Parathyroid adenoma (tissue), 2 donors: Measurements from ENCODE around the gene C6orf15.

Experiments used
- H2AFZ ChIP-seq: fragments of 300-600 bp; sonication (generic); one replicate; pipeline ENCODE4 v1.7.0; 2017; ENCODE audit warnings: antibody characterized with exemption, mild to moderate bottlenecking
- H3K27ac ChIP-seq: fragments of 300-600 bp; sonication (generic); one replicate; pipeline ENCODE4 v1.7.0; 2017
- H3K27me3 ChIP-seq: fragments of 300-600 bp; sonication (generic); one replicate; pipeline ENCODE4 v1.7.0; 2017; ENCODE audit warnings: low read length; ENCODE audit not compliant: control insufficient read depth, insufficient read depth
- H3K36me3 ChIP-seq: fragments of 300-600 bp; sonication (generic); one replicate; pipeline ENCODE4 v1.7.0; 2017; ENCODE audit warnings: low read length; ENCODE audit not compliant: control insufficient read depth, insufficient read depth
- H3K4me1 ChIP-seq: fragments of 300-600 bp; sonication (generic); one replicate; pipeline ENCODE4 v1.7.0; 2017; ENCODE audit warnings: control low read depth
- H3K4me2 ChIP-seq: fragments of 300-600 bp; sonication (generic); one replicate; pipeline ENCODE4 v1.7.0; 2017; ENCODE audit warnings: low read length
- H3K4me3 ChIP-seq: fragments of 300-600 bp; sonication (generic); one replicate; pipeline ENCODE4 v1.7.0; 2017; ENCODE audit warnings: low read depth, low read length
- H3K79me2 ChIP-seq: fragments of 300-600 bp; sonication (generic); one replicate; pipeline ENCODE4 v1.7.0; 2017; ENCODE audit warnings: control low read depth
- H3K9ac ChIP-seq: fragments of 300-600 bp; sonication (generic); one replicate; pipeline ENCODE4 v1.7.0; 2017; ENCODE audit warnings: mild to moderate bottlenecking
- H3K9me3 ChIP-seq: fragments of 300-600 bp; sonication (generic); one replicate; pipeline ENCODE4 v1.7.0; 2017; ENCODE audit warnings: low read length; ENCODE audit not compliant: control insufficient read depth
- TF ChIP-seq, protein P1 (sequence below): fragments of 300-600 bp; sonication (generic); IDR thresholded peaks from one replicate; pipeline ENCODE4 v1.7.0; 2017; ENCODE audit warnings: antibody characterized with exemption, mild to moderate bottlenecking
- donor health status: primary hyperparathyroidism.

C6orf15 gene

DNA sequence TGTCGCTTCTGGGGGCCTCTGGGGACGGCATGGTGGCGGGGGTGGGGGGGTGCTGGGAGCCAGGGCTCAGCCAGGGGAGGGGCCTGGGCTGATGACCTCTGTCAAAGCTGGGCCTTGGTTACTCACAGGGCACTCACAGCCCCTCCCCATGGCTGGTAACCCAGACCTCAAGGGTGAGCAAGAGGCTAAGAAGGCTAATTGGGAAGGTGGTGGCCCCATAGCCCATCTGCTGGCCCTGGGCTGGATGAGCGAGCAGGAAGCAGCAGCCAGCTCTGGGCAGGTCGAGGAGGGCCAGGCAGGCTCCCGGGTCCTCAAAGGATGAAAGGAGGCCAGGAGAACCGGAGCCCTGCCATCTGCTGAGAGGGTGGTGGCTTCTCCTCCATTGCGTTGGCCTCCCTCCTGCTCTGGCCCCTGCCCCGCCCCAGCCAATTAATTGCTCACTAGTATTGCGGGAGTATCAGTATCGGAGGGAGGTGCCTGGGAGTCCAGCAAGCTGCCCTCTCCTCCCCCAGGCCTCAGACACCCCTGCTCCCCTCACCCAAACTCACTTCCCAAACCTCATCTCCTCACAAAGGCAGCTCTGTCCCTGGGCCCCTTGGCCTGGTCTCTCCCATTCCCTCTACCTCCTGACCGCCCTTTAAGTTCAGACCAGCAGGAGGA, 8.9 kb upstream of the C6orf15 start:
- no peaks in the 10 kb centered on the region for H3K27me3 ChIP-seq
- no peak overlapping the region for H3K9ac ChIP-seq
- H3K4me2 ChIP-seq, result no peak overlapping the region
- H3K4me1 ChIP-seq, result peaks cover 50% of the 10 kb centered on the region
- TF ChIP-seq, protein P1, sequence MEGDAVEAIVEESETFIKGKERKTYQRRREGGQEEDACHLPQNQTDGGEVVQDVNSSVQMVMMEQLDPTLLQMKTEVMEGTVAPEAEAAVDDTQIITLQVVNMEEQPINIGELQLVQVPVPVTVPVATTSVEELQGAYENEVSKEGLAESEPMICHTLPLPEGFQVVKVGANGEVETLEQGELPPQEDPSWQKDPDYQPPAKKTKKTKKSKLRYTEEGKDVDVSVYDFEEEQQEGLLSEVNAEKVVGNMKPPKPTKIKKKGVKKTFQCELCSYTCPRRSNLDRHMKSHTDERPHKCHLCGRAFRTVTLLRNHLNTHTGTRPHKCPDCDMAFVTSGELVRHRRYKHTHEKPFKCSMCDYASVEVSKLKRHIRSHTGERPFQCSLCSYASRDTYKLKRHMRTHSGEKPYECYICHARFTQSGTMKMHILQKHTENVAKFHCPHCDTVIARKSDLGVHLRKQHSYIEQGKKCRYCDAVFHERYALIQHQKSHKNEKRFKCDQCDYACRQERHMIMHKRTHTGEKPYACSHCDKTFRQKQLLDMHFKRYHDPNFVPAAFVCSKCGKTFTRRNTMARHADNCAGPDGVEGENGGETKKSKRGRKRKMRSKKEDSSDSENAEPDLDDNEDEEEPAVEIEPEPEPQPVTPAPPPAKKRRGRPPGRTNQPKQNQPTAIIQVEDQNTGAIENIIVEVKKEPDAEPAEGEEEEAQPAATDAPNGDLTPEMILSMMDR, result no peak
- no peaks in the 10 kb centered on the region for H3K36me3 ChIP-seq
- peaks cover 8% of the 10 kb centered on the region for H3K79me2 ChIP-seq
- no peak overlapping the region for H3K4me3 ChIP-seq
- peak overlapping the region; percentile 28 for H2AFZ ChIP-seq
- peak overlapping the region; percentile 91 for H3K27ac ChIP-seq
- no peaks in the 10 kb centered on the region for H3K9me3 ChIP-seq

DNA sequence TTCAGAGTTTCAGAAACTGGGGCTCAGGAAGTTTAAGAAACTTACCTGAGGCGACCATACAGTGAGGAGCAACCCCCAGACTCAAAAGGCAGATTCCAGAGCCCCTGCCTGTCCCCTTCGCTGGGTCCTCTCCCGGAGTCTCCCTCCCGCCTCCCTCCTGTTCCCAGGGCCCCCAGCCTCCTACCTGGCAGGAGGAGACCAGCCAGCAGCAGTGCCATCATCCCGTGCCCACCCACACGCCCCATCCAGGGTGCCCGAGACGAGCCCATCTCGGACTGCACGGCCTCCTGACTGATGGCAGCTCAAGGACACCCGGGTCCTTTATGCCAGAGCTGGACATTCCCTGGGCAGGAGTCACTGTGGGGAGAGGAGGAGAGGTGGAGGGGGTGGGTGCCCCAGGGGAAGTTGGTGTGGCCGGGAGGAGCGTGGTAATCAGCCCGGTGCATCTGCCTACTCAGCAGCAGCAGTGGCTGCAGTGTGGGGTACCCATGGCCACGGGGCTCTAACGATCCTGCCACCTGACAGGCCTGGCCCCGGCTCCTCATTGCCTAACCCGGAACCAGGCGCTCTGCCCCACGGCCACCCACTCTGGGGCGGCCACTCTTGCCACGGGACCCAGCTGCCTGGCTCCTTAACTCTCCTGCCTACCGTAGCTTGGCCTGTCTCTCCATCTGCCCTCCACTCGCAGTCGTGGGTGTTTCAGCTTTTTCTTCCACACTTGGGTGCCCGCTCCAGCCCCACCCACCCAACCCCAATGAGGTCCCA, 8.0 kb upstream of the C6orf15 start, which contains the start of gene CDSN:
CDSN (minus strand) TSS at position 296 of the 765 bp plus-strand sequence; CDS start at position 269, 27 bp downstream.
- peak within 1 kb of the TSS; percentile 95 for H3K4me3 ChIP-seq
- peak within 1 kb of the TSS; percentile 91 for H3K27ac ChIP-seq
- H3K4me1 ChIP-seq, result peaks cover 44% of the 10 kb centered on the region
- H3K36me3 ChIP-seq, result no peaks in the 10 kb centered on the region
- H3K9me3 ChIP-seq, result no peaks in the 10 kb centered on the region
- peaks cover 8% of the 10 kb centered on the region for H3K79me2 ChIP-seq
- peak within 1 kb of the TSS; percentile 95 for H3K4me2 ChIP-seq
- H3K9ac ChIP-seq, result peak within 1 kb of the TSS; percentile 38
- TF ChIP-seq, protein P1, result no peak
- H3K27me3 ChIP-seq, result no peaks in the 10 kb centered on the region
- peak within 1 kb of the TSS; percentile 65 for H2AFZ ChIP-seq

DNA sequence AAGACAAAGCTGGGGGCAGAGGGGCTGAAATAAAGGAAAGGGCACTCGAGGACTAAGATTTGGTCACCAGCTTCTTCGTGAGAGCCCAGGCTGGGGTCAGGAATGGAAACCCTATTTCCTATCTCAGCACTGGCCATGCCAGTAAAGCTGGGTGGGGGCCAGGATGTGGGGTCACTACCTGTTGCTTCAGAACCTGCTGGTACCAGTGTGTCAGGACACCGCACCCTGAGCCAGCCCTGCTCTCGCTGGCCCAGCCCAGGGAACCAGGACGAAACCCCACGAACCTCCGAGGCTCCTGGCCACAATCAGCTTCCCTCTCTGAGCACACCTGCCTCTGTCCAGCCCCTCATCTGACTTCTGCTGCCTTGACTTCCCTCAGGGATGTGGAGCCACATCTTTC, 5.8 kb upstream of the C6orf15 start:
- Histone ChIP-seq H3K4me3 (peak overlapping the region; percentile 20), H3K36me3 (no peaks in the 10 kb centered on the region), H3K4me2 (peak overlapping the region; percentile 30), H3K79me2 (peaks cover 8% of the 10 kb centered on the region), H3K9ac (no peak overlapping the region), H3K9me3 (no peaks in the 10 kb centered on the region), H3K4me1 (peaks cover 52% of the 10 kb centered on the region), H3K27me3 (no peaks in the 10 kb centered on the region), H2AFZ (no peak overlapping the region), H3K27ac (peak overlapping the region; percentile 70)
- TF ChIP-seq, protein P1, result no peak

DNA sequence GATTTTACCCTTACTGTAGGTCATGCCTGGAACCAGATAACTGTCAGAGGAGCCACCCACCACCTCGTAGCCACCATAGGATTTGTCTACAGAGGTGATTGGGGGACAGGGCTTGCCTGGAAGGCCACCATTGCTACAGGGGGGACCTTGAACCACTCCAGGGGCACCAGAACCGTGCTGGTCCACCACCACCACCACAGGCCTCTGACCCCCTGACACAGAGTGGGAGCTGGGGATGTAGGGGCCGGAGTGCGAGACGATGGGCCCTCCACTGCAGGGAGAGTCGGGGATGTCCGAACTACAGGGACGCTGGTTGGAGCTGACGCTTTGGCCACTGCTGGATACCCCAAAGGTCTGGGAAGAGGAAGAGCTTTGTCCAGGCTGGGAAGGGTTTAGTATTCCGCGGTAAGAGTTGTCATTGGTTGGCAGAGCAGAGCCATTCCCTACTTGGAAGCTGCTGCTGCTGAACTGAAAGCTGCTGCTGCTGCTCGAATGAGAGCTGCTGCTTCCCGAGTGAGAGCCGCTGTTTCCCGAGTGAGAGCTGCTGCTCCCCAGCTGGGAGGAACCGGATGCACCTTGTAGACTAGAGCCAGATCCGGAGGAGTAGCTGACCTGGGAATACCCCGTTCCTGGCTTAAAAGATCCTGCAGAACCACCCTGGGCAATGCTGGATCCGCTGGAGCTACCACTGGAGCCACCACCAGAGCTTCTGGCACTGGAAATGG, 4.4 kb upstream of the C6orf15 start:
- no peaks in the 10 kb centered on the region for H3K27me3 ChIP-seq
- peak overlapping the region; percentile 70 for H3K27ac ChIP-seq
- no peaks in the 10 kb centered on the region for H3K9me3 ChIP-seq
- H3K4me3 ChIP-seq, result no peak overlapping the region
- no peak overlapping the region for H3K9ac ChIP-seq
- peaks cover 8% of the 10 kb centered on the region for H3K79me2 ChIP-seq
- H2AFZ ChIP-seq, result peak overlapping the region; percentile 18
- peaks cover 38% of the 10 kb centered on the region for H3K4me1 ChIP-seq
- TF ChIP-seq, protein P1, result no peak
- peak overlapping the region; percentile 36 for H3K4me2 ChIP-seq
- H3K36me3 ChIP-seq, result no peaks in the 10 kb centered on the region
